GM19438 (cell line): Measurements from ENCODE around the gene RPS6KA4.

Experiments
- ATAC-seq: cut with Tn5 transposase; IDR thresholded peaks from one replicate; pipeline ENCODE4 v1.9.1; 2021; ENCODE audit warnings: low read depth; ENCODE audit not compliant: unreplicated experiment

Gene RPS6KA4

GRCh38 chr11:64324692-64325469 is 34.1 kb upstream of the RPS6KA4 start:
- ATAC-seq: no peak

GRCh38 chr11:64327375-64327774 is 31.6 kb upstream of the RPS6KA4 start:
- ATAC-seq: no peak

DNA sequence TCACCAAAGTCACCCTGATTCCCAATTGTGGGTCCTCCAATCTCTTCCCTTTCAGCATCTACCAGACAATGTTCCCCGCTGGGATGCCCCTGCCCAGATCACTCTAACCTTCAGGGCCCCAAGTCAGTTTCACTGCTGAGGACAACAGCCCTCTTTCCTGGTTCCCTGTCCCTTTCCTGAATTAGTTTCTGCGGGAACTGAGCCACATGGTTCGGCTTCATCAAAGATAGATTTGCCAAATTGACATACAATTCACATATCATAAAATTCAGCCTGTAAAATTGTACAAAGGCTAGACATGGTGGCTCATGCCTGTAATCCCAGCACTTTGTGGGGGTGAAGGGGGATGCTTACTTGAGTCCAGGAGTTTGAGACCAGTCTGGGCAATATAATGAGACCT is 31.0 kb upstream of the RPS6KA4 start:
- ATAC-seq: no peak

DNA sequence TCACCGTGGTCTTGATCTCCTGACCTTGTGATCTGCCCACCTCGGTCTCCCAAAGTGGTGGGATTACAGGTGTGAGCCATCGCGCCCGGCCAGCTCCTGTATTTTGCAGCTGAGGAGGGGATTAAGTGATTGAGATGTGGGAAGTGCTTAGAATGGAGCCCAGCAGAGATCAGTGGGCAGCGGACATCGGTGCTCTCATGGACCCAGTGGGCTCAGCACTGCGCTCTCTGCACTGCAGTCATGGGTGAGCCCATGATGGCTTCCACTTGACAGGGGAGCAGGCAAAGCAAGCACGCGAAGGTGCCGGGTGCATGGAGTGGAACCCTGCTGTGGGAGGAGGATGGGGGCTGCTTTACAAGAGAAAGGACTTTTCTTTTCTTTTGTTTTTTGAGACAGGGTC is 28.1 kb upstream of the RPS6KA4 start:
- ATAC-seq: no peak

DNA sequence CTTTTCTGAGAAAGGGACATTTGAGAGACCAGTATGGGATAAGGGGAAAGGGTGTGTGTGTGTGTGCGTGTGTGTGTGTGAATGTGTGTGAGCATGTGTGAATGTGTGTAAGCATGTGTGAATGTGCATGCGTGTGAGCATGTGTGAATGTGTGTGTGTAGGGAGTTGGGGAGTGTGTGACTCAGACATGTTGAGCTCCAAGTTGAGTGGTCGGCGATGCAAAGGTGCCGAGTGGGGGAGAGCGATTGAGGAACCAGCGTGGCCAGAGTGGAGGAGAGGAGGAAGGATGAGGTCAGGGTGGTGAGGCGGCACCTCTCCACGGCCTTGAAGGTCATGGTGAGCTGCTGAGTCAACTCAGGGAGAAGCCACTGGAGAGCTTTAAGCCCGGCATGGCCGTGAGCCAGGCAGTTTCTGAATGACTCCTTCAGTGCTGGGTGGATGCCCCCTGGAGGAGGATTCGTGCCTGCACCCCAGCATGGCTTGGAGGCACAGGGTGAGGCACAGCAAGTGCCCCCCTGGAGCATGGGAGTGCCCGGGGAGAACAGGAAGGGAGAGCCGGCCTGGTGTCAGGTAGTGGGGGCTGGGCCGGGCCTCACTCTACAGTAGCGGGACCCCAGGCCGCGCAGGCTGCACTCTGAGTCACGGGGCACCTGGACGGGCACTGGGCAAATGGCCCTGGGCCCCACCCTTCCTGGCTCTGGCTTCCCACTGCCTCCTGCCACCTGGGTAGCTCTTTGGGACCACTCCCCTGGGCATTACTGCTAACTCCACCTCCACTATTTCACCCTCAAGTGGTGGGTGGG is 27.2 kb upstream of the RPS6KA4 start:
- peak; percentile 47 for ATAC-seq

- ATAC-seq: no peak
Observed at GRCh38 chr11:64333556-64333955, 25.4 kb upstream of the RPS6KA4 start.

- ATAC-seq: peak; percentile 69
Observed at GRCh38 chr11:64334764-64335735, 23.9 kb upstream of the RPS6KA4 start.

GRCh38 chr11:64337538-64338249 is 21.3 kb upstream of the RPS6KA4 start:
- no peak for ATAC-seq

DNA sequence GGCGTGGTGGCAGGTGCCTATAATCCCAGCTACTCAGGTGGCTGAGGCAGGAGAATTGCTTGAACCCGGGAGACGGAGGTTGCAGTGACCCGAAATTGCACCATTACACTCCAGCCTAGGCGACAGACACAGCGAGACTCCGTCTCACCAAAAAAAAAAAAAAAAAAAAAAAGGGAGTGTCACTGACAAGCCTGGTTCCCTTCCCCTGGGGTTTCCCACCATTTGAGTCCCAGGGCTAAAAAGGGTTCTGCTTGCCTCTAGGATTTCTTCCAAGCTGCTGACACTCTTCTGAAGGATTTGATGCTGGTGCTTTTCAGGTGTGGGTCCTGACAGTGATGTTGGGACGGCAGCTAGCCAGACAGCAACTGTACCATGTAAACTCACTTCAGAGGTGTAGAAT is 20.2 kb upstream of the RPS6KA4 start:
- ATAC-seq: no peak

DNA sequence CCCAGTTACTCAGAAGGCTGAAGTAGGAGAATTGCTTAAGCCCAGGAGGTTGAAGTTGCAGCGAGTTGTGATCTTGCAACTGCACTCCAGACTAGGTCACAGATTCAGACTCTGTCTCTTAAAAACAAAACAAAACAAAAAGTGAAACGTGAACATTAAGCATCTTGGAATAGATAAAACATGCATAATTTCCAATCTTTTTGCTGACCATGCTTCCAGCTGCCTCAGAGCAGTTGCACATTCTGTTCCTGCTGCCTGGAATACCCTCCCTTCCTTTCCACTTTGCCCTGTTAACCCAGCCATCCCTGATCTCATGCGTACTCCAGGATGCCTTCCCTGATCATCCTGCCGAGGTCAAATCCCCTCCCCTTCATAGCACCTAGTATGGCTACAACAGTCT is 19.7 kb upstream of the RPS6KA4 start:
- ATAC-seq: no peak

GRCh38 chr11:64339754-64340408 is 19.1 kb upstream of the RPS6KA4 start, which contains the start of gene CCDC88B:
Gene CCDC88B, plus strand, starts transcription at chr11:64340204. Its CDS starts 63 bp downstream, at chr11:64340267.
- ATAC-seq: peak; percentile 48

DNA sequence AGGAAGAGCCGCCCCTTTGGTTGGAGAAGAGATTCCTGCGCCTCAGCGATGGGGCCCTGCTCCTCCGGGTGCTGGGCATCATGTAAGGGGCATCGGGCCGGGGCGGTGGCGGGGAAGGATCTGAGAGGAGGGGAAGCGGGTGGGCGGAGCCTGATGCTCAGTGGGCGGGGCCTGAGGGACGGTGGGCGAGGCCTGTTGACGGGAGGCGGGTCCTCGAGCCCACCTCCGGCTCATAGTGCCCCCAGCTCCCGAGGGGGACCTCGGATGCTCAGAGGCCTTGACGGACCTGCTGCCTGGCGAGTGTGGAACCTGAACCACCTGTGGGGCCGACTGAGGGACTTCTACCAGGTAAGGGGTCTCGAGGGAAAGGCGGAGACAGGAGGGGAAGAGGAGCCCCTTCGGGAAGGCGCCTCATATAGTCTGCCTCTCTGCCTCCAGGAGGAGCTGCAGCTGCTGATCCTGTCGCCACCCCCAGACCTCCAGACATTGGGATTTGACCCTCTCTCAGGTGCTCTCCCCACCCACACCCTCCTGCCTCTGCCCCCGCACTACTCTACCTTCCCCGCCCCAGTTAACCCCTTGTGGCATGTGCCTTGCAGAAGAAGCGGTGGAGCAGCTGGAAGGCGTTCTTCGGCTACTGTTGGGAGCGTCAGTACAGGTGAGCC is 18.2 kb upstream of the RPS6KA4 start:
- peak; percentile 38 for ATAC-seq

- no peak for ATAC-seq
Observed at GRCh38 chr11:64341429-64341828, 17.5 kb upstream of the RPS6KA4 start.

DNA sequence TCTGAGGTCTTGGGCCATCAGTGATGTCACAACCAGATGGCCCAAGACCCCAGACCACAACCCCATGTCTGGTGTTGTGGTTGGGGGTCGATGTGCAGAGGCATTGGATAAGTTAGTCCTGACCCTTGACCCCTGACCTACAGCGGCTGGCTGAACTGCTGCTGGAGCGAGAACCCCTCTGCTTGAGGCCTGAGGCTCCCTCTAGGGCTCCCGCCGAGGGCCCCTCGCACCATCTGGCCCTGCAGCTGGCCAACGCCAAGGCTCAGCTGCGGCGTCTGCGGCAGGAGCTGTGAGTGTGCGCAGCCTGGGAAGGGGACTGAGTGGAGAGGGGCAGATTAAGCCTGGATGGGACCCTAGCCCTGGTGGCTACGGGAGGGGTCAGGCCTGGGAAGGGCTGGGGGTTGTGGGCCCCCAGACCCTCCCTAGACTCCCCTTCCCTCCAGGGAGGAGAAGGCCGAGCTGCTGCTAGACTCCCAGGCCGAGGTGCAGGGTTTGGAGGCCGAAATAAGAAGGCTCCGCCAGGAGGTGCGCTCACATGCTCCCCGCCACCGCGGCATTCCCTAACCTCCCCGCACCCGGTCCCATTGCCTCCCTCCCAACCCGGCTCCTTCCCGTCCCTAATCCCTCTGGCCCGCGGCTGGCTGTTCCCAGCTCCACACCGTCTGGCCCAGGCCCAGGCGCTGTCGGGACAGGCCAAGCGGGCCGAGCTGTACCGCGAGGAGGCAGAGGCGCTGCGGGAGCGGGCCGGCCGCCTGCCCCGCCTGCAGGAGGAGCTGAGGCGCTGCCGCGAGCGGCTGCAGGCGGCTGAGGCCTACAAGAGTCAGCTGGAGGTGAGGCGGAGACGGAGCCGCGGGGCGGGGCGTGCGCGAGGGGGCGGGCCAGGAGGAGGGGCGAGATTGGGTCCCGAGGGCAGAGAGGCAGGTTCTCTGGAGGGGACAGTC is 16.8 kb upstream of the RPS6KA4 start:
- peak; percentile 52 for ATAC-seq

- ATAC-seq: no peak
Observed at GRCh38 chr11:64342869-64343745, 15.9 kb upstream of the RPS6KA4 start.

GRCh38 chr11:64343767-64344559 is 15.0 kb upstream of the RPS6KA4 start:
- no peak for ATAC-seq
